ENCODE measurements around the gene SMIM17.
"Not testable (repeated sequence)": the region's sequence is repeated elsewhere in the genome, so short reads cannot be mapped to it uniquely, and the experiment has no call there.

SMIM17 gene

GRCh38 chr19:56667311-56667870, 24.4 kb downstream of the SMIM17 start:
- no peak for TF ChIP-seq CTCF (conservative IDR thresholded peaks at IDR 0.05; ENCODE audit: control insufficient read depth, insufficient read depth, low read depth, low read length)
- H3K4me3 ChIP-seq (ENCODE audit: control insufficient read depth, low read depth, low read length): no peak overlapping the region
- no peak for DNase-seq (ENCODE audit: low read depth)

- no peak for DNase-seq (ENCODE audit: low read depth)
- H3K4me3 ChIP-seq (ENCODE audit: control insufficient read depth, low read depth, low read length): no peak overlapping the region
- TF ChIP-seq CTCF (conservative IDR thresholded peaks at IDR 0.05; ENCODE audit: control insufficient read depth, insufficient read depth, low read depth, low read length): no peak
Observed at GRCh38 chr19:56668676-56669075, 25.7 kb downstream of the SMIM17 start.

GRCh38 chr19:56670401-56670960, 27.5 kb downstream of the SMIM17 start:
- DNase-seq (ENCODE audit: low read depth): no peak
- H3K4me3 ChIP-seq (ENCODE audit: control insufficient read depth, low read depth, low read length): no peak overlapping the region
- no peak for TF ChIP-seq CTCF (conservative IDR thresholded peaks at IDR 0.05; ENCODE audit: control insufficient read depth, insufficient read depth, low read depth, low read length)

GRCh38 chr19:56670961-56671612, 28.1 kb downstream of the SMIM17 start:
- TF ChIP-seq CTCF (conservative IDR thresholded peaks at IDR 0.05; ENCODE audit: control insufficient read depth, insufficient read depth, low read depth, low read length): no peak
- peak overlapping the region; percentile 30 for H3K4me3 ChIP-seq (ENCODE audit: control insufficient read depth, low read depth, low read length)

GRCh38 chr19:56671613-56671994, 28.6 kb downstream of the SMIM17 start, which contains the start of gene ZNF835:
Gene ZNF835 (minus strand): TSS chr19:56671757. CDS start chr19:56665198, 6,559 bp downstream.
- DNase-seq (ENCODE audit: low read depth): peak; percentile 61
- TF ChIP-seq CTCF (conservative IDR thresholded peaks at IDR 0.05; ENCODE audit: control insufficient read depth, insufficient read depth, low read depth, low read length): no peak
- H3K4me3 ChIP-seq (ENCODE audit: control insufficient read depth, low read depth, low read length): peak within 1 kb of the TSS; percentile 30

More at GRCh38 chr19:56670961-56671612, 28.1 kb downstream of the SMIM17 start:
- DNase-seq (ENCODE audit: low read depth): no peak

- not testable (repeated sequence) for DNase-seq (ENCODE audit: low read depth); H3K4me3 ChIP-seq (ENCODE audit: control insufficient read depth, low read depth, low read length)
Observed at GRCh38 chr19:56672610-56673009, 29.7 kb downstream of the SMIM17 start.

GRCh38 chr19:56678205-56678604, 35.2 kb downstream of the SMIM17 start:
- no peak for TF ChIP-seq CTCF (conservative IDR thresholded peaks at IDR 0.05; ENCODE audit: control insufficient read depth, insufficient read depth, low read depth, low read length)
- H3K4me3 ChIP-seq (ENCODE audit: control insufficient read depth, low read depth, low read length): no peak overlapping the region
- no peak for DNase-seq (ENCODE audit: low read depth)
